CD4-positive, alpha-beta T cell treated with Interleukin-15 for 1 hour (primary cell): ENCODE measurements around the gene KYAT1.
"Not testable (repeated sequence)": the region's sequence is repeated elsewhere in the genome, so short reads cannot be mapped to it uniquely, and the experiment has no call there.

ENCODE experiments used
- DNase-seq: peaks from one replicate; pipeline ENCODE4 v3.0.0-alpha.2; 2020

Gene KYAT1

DNA sequence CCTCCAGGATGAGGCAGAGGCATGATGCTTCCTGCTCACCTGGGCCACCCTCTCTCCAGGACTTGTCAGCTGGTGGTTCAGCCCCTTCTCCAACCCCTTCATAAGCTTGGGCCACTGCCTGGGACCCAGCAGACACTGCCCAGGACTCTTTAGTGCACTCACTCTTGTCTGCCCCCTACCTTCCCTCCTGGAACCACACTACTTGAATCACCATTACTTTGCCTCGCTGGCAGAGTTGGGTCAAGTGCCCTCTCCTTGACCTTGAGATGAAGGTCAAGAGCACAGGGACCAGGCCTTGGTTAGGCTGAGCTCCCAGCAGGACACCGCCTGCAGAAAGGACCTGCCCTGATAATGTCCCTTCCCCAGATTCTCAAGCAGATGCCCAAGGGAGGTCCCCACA, 71.9 kb downstream of the KYAT1 start:
- no peak for DNase-seq

- no peak for DNase-seq
Measured at GRCh38 chr9:128809036-128809599, 72.6 kb downstream of the KYAT1 start.

- DNase-seq, result no peak
Measured at GRCh38 chr9:128808543-128808942, 73.2 kb downstream of the KYAT1 start.

GRCh38 chr9:128807827-128808226, 73.9 kb downstream of the KYAT1 start:
- no peak for DNase-seq

DNA sequence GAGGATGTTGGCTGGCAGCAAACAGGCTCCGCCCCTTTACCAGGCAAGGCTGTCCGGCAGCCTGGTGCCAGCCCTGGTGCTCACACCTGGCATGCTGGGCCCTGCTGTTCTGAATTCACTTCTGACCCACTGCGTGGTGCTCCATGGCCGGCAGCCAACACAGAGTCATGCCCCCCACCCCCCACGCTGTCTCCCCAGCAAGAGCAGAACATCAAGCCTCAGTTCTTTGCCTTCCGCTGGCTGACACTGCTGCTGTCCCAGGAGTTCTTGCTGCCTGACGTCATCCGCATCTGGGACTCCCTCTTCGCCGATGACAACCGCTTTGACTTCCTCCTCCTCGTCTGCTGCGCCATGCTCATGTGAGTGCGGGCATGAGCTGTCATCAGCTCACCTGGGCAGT, 76.1 kb downstream of the KYAT1 start:
- no peak for DNase-seq

DNA sequence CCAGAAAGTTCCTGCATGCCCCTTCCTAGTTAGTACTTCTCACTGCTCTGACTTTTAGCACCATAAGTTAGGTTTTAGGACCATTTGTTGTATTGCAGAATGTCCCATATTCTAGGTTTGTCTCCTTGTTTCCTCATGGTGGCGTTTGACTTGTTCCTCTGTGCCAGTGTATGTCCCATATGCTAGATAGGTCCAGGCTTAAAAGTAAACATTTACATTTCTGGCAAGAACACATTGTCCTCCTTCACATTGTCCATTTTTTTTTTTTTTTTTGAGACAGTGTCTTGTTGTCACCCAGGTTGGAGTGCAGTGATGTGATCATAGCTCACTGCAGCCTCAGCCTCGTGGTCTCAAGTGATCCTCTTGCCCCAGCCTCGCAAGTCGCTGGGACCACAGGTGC, 79.3 kb downstream of the KYAT1 start:
- no peak for DNase-seq

GRCh38 chr9:128800061-128800460, 81.7 kb downstream of the KYAT1 start:
- DNase-seq, result no peak

DNA sequence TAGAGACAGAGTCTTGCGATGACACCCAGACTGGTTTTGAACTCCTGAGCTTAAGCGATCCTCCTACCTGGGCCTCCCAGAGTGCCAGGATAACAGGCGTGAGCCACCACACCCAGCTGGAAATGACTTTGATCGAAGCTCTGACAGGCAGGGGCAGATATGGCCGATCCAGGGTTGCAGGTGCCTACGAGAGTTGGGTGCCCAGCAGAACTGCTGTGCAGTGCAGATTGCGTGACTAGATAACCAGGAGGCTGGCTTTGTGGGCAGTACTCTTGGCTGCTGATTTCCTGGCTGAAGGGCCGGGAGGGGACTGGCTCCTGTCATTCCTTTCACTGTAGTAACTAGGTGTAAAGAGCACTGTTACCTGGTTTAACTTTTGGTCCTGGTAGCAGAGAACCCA, 82.9 kb downstream of the KYAT1 start:
- no peak for DNase-seq

- DNase-seq, result not testable (repeated sequence)
Measured at GRCh38 chr9:128794961-128795360, 86.8 kb downstream of the KYAT1 start.

DNA sequence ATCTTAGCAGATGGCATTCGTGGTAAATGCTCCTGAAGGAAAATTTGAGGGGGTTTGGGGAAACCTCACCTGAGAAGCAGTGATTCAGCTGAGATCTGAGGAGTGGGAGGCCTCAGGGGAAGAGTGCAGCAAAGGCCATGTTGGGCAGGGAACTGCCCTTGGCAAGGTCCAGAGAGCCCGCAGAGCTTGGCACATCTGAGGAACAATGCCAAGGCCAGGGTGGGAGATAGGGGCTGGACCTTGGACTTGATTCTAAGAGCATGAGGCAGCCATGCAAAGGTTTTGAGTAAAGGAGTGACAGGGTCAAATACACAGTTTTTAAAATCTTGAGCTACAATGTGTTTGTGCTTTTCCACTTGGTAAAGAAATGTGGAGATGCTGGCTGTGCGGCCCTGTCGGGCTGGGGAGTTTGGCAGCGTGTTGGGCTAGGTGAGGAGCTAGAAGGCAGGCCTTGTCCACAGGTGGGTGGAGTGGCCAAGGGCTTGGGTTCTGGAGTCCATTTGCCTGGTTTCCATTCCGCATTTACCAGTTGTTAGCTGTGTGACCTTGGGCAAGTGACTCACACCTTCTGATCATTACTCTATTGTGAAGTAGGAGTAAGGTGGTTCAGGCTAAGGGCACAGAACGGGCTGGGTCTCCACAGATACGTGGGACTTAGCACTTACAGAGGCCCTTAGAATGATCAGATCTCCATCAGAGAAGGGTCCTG, 88.6 kb downstream of the KYAT1 start:
- no peak for DNase-seq

DNA sequence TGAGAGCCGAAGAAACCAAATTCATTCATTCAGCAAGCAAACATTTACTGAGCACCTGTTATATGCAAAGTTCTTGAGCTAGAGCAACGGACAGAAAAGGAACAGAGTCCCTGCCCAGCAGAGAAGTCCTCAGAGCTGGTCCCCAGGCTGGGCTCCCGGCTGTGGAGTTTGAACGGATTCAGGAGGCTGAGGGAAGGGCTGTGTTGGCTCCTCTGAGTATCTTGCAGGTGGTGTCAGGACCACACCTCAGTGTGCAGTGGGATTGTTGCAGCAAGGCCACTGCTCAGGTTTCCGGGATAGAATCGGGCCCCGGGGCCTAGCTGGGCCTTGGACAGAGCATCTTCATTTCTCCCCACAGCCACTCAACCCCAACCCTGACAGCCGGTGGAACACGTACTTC, 89.6 kb downstream of the KYAT1 start:
- DNase-seq, result no peak

DNA sequence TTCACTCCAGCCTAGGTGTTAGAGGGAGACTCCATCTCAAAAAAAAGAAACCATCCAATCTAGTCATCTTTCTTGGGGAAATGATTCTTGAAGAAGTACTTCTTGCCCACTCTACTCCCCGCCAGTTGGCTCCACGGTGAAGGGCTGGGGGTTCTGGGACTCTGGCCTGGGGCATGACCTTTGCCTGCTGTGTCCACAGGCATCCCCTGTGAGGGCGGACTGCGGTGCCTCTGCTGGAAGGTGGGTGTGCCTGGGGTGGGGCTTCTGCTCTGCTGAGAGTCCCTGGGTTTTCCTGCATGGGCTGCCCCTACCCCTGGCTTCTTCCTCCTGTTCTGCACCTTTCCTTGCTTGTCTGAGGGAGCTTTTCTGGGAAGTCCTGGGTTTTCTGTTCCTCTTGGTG, 91.2 kb downstream of the KYAT1 start:
- no peak for DNase-seq

GRCh38 chr9:128788445-128788844, 93.3 kb downstream of the KYAT1 start:
- no peak for DNase-seq

DNA sequence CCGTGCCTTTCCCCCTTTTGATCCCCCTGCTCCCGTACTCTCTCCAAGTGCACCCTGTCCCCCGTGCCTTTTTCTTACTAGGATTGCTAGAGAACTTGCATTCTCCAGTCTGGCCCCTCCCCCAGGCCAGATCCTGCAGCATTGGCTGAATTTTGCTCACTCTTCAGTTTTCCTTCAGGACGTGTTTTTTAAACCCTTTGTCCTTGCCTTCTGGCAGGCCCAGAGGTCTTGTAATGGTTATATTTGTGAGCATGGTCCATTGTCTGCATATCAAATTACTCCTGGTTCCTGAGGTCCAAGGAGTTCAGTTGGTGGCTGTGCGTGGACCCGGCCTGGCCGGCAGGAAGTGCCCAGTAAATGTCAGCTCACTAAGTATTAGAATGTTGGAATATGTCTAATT, 94.1 kb downstream of the KYAT1 start:
- no peak for DNase-seq

- peak; percentile 90 for DNase-seq
Measured at GRCh38 chr9:128786681-128787601, 94.8 kb downstream of the KYAT1 start, which contains the start of gene TBC1D13. TBC1D13 (plus strand) TSS chr9:128787253; CDS start chr9:128787354, 101 bp downstream.

DNA sequence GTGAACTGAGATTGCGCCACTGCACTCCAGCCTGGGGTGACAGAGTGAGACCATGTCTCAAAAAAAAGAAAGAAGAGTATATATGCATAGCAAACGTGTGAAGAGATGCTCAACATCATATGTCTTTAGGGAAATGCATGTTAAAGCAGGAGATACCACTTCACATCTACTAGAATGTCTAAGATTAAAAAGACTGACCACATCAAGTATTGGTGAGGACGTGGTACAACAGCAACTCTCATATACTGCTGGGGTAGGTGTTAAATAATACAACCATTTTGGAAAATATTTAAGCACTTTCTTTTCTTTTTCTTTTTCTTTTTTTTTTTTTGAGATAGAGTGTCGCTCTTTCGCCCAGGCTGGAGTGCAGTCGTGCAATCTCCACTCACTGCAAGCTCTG, 96.3 kb downstream of the KYAT1 start:
- DNase-seq, result no peak
